GM21447 (cell line): ENCODE data around the gene GMDS.

Experiments
- ATAC-seq: cut with Tn5 transposase; IDR thresholded peaks from one replicate; pipeline ENCODE4 v1.9.1; 2021; ENCODE audit not compliant: unreplicated experiment

GMDS gene

GRCh38 chr6:2182251-2182650, 63.2 kb downstream of the GMDS start:
- ATAC-seq, result no peak

GRCh38 chr6:2181567-2181966, 63.8 kb downstream of the GMDS start:
- no peak for ATAC-seq

- ATAC-seq, result no peak
Measured at GRCh38 chr6:2179950-2180349, 65.5 kb downstream of the GMDS start.

GRCh38 chr6:2179241-2179640, 66.2 kb downstream of the GMDS start:
- ATAC-seq, result no peak

GRCh38 chr6:2178125-2178524, 67.3 kb downstream of the GMDS start:
- ATAC-seq, result no peak

GRCh38 chr6:2175825-2176224, 69.6 kb downstream of the GMDS start:
- ATAC-seq, result no peak

GRCh38 chr6:2173203-2173961, 72.0 kb downstream of the GMDS start:
- ATAC-seq, result no peak

- no peak for ATAC-seq
Measured at GRCh38 chr6:2171728-2172127, 73.7 kb downstream of the GMDS start.

GRCh38 chr6:2168480-2168879, 76.9 kb downstream of the GMDS start:
- no peak for ATAC-seq

GRCh38 chr6:2166717-2167116, 78.7 kb downstream of the GMDS start:
- no peak for ATAC-seq

- no peak for ATAC-seq
Measured at GRCh38 chr6:2165286-2165685, 80.1 kb downstream of the GMDS start.

GRCh38 chr6:2164481-2164880, 80.9 kb downstream of the GMDS start:
- no peak for ATAC-seq

- ATAC-seq, result no peak
Measured at GRCh38 chr6:2162079-2162445, 83.3 kb downstream of the GMDS start.

- no peak for ATAC-seq
Measured at GRCh38 chr6:2158596-2159271, 86.7 kb downstream of the GMDS start.

GRCh38 chr6:2157441-2158127, 87.8 kb downstream of the GMDS start:
- ATAC-seq, result no peak

- no peak for ATAC-seq
Measured at GRCh38 chr6:2155206-2155605, 90.2 kb downstream of the GMDS start.

- ATAC-seq, result no peak
Measured at GRCh38 chr6:2149361-2150006, 95.9 kb downstream of the GMDS start.

GRCh38 chr6:2148748-2149147, 96.7 kb downstream of the GMDS start:
- no peak for ATAC-seq

GRCh38 chr6:2147766-2148448, 97.5 kb downstream of the GMDS start:
- no peak for ATAC-seq

- no peak for ATAC-seq
Measured at GRCh38 chr6:2147261-2147660, 98.1 kb downstream of the GMDS start.

GRCh38 chr6:2144210-2144609, 101.2 kb downstream of the GMDS start:
- no peak for ATAC-seq
